ENCODE data around the gene PLD4. TPM values are rescaled to one million over a fixed set of nuclear protein-coding genes. Genes with fewer than 3 reads are reported as not detected.
"Not testable (repeated sequence)": the region's sequence is repeated elsewhere in the genome, so short reads cannot be mapped to it uniquely, and the experiment has no call there.

The PLD4 gene
- total RNA-seq, 1 experiment from 2014 or later: 0.07 TPM

- DNase-seq (ENCODE audit: low spot score); H3K36me3 Mint-ChIP-seq; ATAC-seq; H3K27me3 Mint-ChIP-seq (ENCODE audit: low read depth); H3K9me3 Mint-ChIP-seq; H3K27ac Mint-ChIP-seq; POLR2A ChIA-PET; H3K4me3 Mint-ChIP-seq; H3K4me1 Mint-ChIP-seq; CTCF ChIA-PET: not testable (repeated sequence)
Observed at GRCh38 chr14:104947881-104948735, 23.4 kb downstream of the PLD4 start.

GRCh38 chr14:104948736-104949031 lies 24.0 kb downstream of the PLD4 start:
- CTCF ChIA-PET: no interaction called here
- POLR2A ChIA-PET: no interaction called here
- H3K36me3 Mint-ChIP-seq: no peaks in the 10 kb centered on the region
- no peaks in the 10 kb centered on the region; the same call in 1 of the 2 replicates for H3K27me3 Mint-ChIP-seq (ENCODE audit: low read depth)
- H3K4me1 Mint-ChIP-seq: no peaks in the 10 kb centered on the region
- TF ChIP-seq PRRX2 (CRISPR knock-in tag; IDR thresholded peaks at IDR 0.05) (no peak), ATF1 (CRISPR knock-in tag; IDR thresholded peaks at IDR 0.05) (no peak), ZSCAN18 (CRISPR knock-in tag; IDR thresholded peaks at IDR 0.05) (no peak), ELF4 (CRISPR knock-in tag; IDR thresholded peaks at IDR 0.05; ENCODE audit: low read depth) (no peak), ZNF121 (CRISPR knock-in tag; IDR thresholded peaks at IDR 0.05) (no peak), ZBTB21 (CRISPR knock-in tag; IDR thresholded peaks at IDR 0.05; ENCODE audit: borderline replicate concordance) (no peak), ZBTB43 (CRISPR knock-in tag; IDR thresholded peaks at IDR 0.05) (no peak), PRDM15 (CRISPR knock-in tag; IDR thresholded peaks at IDR 0.05) (no peak)
- DNase-seq (ENCODE audit: low spot score) (no peak), ATAC-seq (no peak)
- peaks cover 6% of the 10 kb centered on the region; the same call in 1 of the 2 replicates for H3K9me3 Mint-ChIP-seq
- H3K27ac Mint-ChIP-seq: no peak overlapping the region
- H3K4me3 Mint-ChIP-seq: no peak overlapping the region

GRCh38 chr14:104949406-104949955 lies 24.8 kb downstream of the PLD4 start:
- H3K9me3 Mint-ChIP-seq; H3K27me3 Mint-ChIP-seq (ENCODE audit: low read depth); CTCF ChIA-PET; DNase-seq (ENCODE audit: low spot score); H3K36me3 Mint-ChIP-seq; POLR2A ChIA-PET; H3K27ac Mint-ChIP-seq; ATAC-seq; H3K4me1 Mint-ChIP-seq; H3K4me3 Mint-ChIP-seq: not testable (repeated sequence)

- POLR2A ChIA-PET: no interaction called here
- CTCF ChIA-PET: no interaction called here
- no peak for ATAC-seq
- H3K27me3 Mint-ChIP-seq (ENCODE audit: low read depth): no peaks in the 10 kb centered on the region; the same call in 1 of the 2 replicates
- no peak for DNase-seq (ENCODE audit: low spot score)
- H3K36me3 Mint-ChIP-seq: no peaks in the 10 kb centered on the region
- H3K9me3 Mint-ChIP-seq: peaks cover 6% of the 10 kb centered on the region; the same call in 1 of the 2 replicates
- no peak overlapping the region for H3K27ac Mint-ChIP-seq
- no peak overlapping the region for H3K4me3 Mint-ChIP-seq
- H3K4me1 Mint-ChIP-seq: no peaks in the 10 kb centered on the region
- TF ChIP-seq NFYB (CRISPR knock-in tag; conservative IDR thresholded peaks at IDR 0.05; ENCODE audit: low read depth) (no peak), SMAD3 (CRISPR knock-in tag; IDR thresholded peaks at IDR 0.05; ENCODE audit: borderline replicate concordance) (no peak), NFE2L1 (CRISPR knock-in tag; IDR thresholded peaks at IDR 0.05) (no peak), OVOL2 (CRISPR knock-in tag; IDR thresholded peaks at IDR 0.05; ENCODE audit: borderline replicate concordance) (no peak), JAZF1 (CRISPR knock-in tag; IDR thresholded peaks at IDR 0.05) (no peak), ZNF281 (CRISPR knock-in tag; IDR thresholded peaks at IDR 0.05) (no peak)
Observed at GRCh38 chr14:104950021-104950420, 25.3 kb downstream of the PLD4 start.

Data from WTC11 (cell line).